Measurements from ENCODE around the gene RC3H1.
"Not testable (repeated sequence)": the region's sequence is repeated elsewhere in the genome, so short reads cannot be mapped to it uniquely, and the experiment has no call there.

The RC3H1 gene

GRCh38 chr1:174022080-174022975 lies at the start of gene RC3H1:
Gene RC3H1, minus strand, starts transcription at chr1:174022357. Its CDS starts 29,372 bp downstream, at chr1:173992985.
- DNase-seq: peak; percentile 76

- DNase-seq: no peak
Observed at GRCh38 chr1:174070614-174071013, 48.5 kb upstream of the RC3H1 start.

- DNase-seq: no peak
Observed at GRCh38 chr1:174068000-174068399, 45.8 kb upstream of the RC3H1 start.

GRCh38 chr1:174060090-174060489 lies 37.9 kb upstream of the RC3H1 start:
- DNase-seq: no peak

GRCh38 chr1:174058624-174059023 lies 36.5 kb upstream of the RC3H1 start:
- no peak for DNase-seq

GRCh38 chr1:174056609-174057008 lies 34.5 kb upstream of the RC3H1 start:
- not testable (repeated sequence) for DNase-seq

- DNase-seq: not testable (repeated sequence)
Observed at GRCh38 chr1:174055797-174056196, 33.6 kb upstream of the RC3H1 start.

GRCh38 chr1:174053826-174054225 lies 31.7 kb upstream of the RC3H1 start:
- DNase-seq: no peak

- DNase-seq: no peak
Observed at GRCh38 chr1:174052621-174053020, 30.5 kb upstream of the RC3H1 start.

GRCh38 chr1:174051956-174052355 lies 29.8 kb upstream of the RC3H1 start:
- DNase-seq: no peak

GRCh38 chr1:174049514-174049913 lies 27.4 kb upstream of the RC3H1 start:
- DNase-seq: no peak

GRCh38 chr1:174044418-174045222 lies 22.5 kb upstream of the RC3H1 start:
- DNase-seq: no peak

- not testable (repeated sequence) for DNase-seq
Observed at GRCh38 chr1:174042509-174042908, 20.4 kb upstream of the RC3H1 start.

- DNase-seq: no peak
Observed at GRCh38 chr1:174041369-174041768, 19.2 kb upstream of the RC3H1 start.

- peak; percentile 21 for DNase-seq
Observed at GRCh38 chr1:174040387-174040786, 18.2 kb upstream of the RC3H1 start.

GRCh38 chr1:174039027-174039426 lies 16.9 kb upstream of the RC3H1 start:
- DNase-seq: no peak

- DNase-seq: no peak
Observed at GRCh38 chr1:174036798-174037197, 14.6 kb upstream of the RC3H1 start.

- no peak for DNase-seq
Observed at GRCh38 chr1:174036204-174036603, 14.0 kb upstream of the RC3H1 start.

GRCh38 chr1:174032671-174033222 lies 10.6 kb upstream of the RC3H1 start:
- no peak for DNase-seq

GRCh38 chr1:174031099-174031498 lies 8.9 kb upstream of the RC3H1 start:
- no peak for DNase-seq

GRCh38 chr1:174028495-174028894 lies 6.3 kb upstream of the RC3H1 start:
- no peak for DNase-seq

- DNase-seq: peak; percentile 8
Observed at GRCh38 chr1:174023440-174023839, 1.3 kb upstream of the RC3H1 start.

GRCh38 chr1:174022976-174023277 lies 770 bp upstream of the RC3H1 start:
- DNase-seq: no peak

GRCh38 chr1:174021591-174022079 lies 522 bp downstream of the RC3H1 start:
- DNase-seq: peak; percentile 24
